ENCODE data around the gene LMBR1. TPM values are rescaled to one million over a fixed set of nuclear protein-coding genes. Genes with fewer than 3 reads are reported as not detected.

Gene LMBR1
- total and polyA plus RNA-seq, 2 donors (not counting 3 experiments of a cell fraction or from before 2014, with no cell fraction given): 14.0 to 72.9 TPM

GRCh38 chr7:156667110-156667426 is 225.9 kb downstream of the LMBR1 start:
- Histone ChIP-seq H4K20me1 (replicated peaks; ENCODE audit: control insufficient read depth, extremely low read depth, insufficient read depth, low read length) (no peaks in the 10 kb centered on the region), H3K4me2 (ENCODE audit: insufficient read depth, low read length) (no peak overlapping the region), H3K4me1 (ENCODE audit: control insufficient read depth, extremely low read depth, insufficient read depth, low read length) (no peaks in the 10 kb centered on the region), H3K9me1 (replicated peaks; ENCODE audit: control insufficient read depth, extremely low read depth, insufficient read depth, low read length) (no peaks in the 10 kb centered on the region), H3K4me3 (replicated peaks in 1 of 3; ENCODE audit: insufficient read depth in 1 of 3, low read depth in 1 of 3, low read length in 3 of 3) (no peak overlapping the region), H3K27ac (ENCODE audit: insufficient read depth, low read depth, low read length) (no peak overlapping the region), H3K27me3 (ENCODE audit: control insufficient read depth in 2 of 2, insufficient read depth in 2 of 2, low read length in 2 of 2) (no peaks in the 10 kb centered on the region), H2AFZ (ENCODE audit: low read depth, low read length) (no peak overlapping the region), H3K36me3 (ENCODE audit: control insufficient read depth in 2 of 2, extremely low read depth in 1 of 2, insufficient read depth in 2 of 2, low read length in 2 of 2) (no peaks in the 10 kb centered on the region), H3K79me2 (ENCODE audit: control insufficient read depth, insufficient read depth, low read length) (no peaks in the 10 kb centered on the region), H3K9ac (replicated peaks; ENCODE audit: extremely low read depth, insufficient read depth, low read length) (no peak overlapping the region), H3K9me3 (replicated peaks; ENCODE audit: control insufficient read depth, insufficient read depth, low read length) (no peaks in the 10 kb centered on the region)
- intact Hi-C loops (cut with micrococcal nuclease): no loop called here
- FAIRE-seq (no peak), DNase-seq (ENCODE audit: low read depth, low spot score) (no peak)
- dilution Hi-C loops (cut with MboI; ENCODE audit: extremely low pct_ligation_motif_present, low sequenced_read_pairs): no loop called here
- ChIA-PET CTCF (interaction anchor here (1.3 kb wide), 1 partner anchor 97 kb away, joined by 3 read pairs; no protein-coding TSS in a partner anchor), POLR2A (no interaction called here)
- BruUV-seq (replicated peaks): no TSS peak
- TF ChIP-seq POLR2AphosphoS5 (IDR thresholded peaks at IDR 0.05; ENCODE audit: insufficient read depth, low read depth, low read length): no peak
- no peak for TF ChIP-seq POLR2A (IDR thresholded peaks at IDR 0.05; ENCODE audit: low read depth, low read length)
- no peak for TF ChIP-seq JUN (IDR thresholded peaks at IDR 0.05; ENCODE audit: borderline replicate concordance, insufficient read depth, insufficient read length, low read depth)
- TF ChIP-seq, protein P1, sequence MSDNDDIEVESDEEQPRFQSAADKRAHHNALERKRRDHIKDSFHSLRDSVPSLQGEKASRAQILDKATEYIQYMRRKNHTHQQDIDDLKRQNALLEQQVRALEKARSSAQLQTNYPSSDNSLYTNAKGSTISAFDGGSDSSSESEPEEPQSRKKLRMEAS (IDR thresholded peaks at IDR 0.05; ENCODE audit: insufficient read depth, insufficient read length): no peak
- no peak for TF ChIP-seq EZH2 (IDR thresholded peaks at IDR 0.05; ENCODE audit: borderline replicate concordance, low read depth, low read length, severe bottlenecking)
- TF ChIP-seq, protein P2, sequence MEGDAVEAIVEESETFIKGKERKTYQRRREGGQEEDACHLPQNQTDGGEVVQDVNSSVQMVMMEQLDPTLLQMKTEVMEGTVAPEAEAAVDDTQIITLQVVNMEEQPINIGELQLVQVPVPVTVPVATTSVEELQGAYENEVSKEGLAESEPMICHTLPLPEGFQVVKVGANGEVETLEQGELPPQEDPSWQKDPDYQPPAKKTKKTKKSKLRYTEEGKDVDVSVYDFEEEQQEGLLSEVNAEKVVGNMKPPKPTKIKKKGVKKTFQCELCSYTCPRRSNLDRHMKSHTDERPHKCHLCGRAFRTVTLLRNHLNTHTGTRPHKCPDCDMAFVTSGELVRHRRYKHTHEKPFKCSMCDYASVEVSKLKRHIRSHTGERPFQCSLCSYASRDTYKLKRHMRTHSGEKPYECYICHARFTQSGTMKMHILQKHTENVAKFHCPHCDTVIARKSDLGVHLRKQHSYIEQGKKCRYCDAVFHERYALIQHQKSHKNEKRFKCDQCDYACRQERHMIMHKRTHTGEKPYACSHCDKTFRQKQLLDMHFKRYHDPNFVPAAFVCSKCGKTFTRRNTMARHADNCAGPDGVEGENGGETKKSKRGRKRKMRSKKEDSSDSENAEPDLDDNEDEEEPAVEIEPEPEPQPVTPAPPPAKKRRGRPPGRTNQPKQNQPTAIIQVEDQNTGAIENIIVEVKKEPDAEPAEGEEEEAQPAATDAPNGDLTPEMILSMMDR (IDR thresholded peaks at IDR 0.05; ENCODE audit: extremely low read depth in 1 of 2, insufficient read depth in 1 of 2, low read depth in 1 of 2, low read length in 2 of 2): no peak
- TF ChIP-seq MYC (IDR thresholded peaks at IDR 0.05; ENCODE audit: low read depth, low read length): no peak
- no peak for TF ChIP-seq FOS (IDR thresholded peaks at IDR 0.05; ENCODE audit: borderline replicate concordance, insufficient read depth, low read length)
- no peak for TF ChIP-seq GATA2 (IDR thresholded peaks at IDR 0.05; ENCODE audit: insufficient read depth, insufficient read length, low read depth, low read length)

Data from endothelial cell of umbilical vein (primary cell).